Neural crest cell (in vitro differentiated cells): ENCODE measurements around the gene UPK1A. TPM values are rescaled to one million over a fixed set of nuclear protein-coding genes. Genes with fewer than 3 reads are reported as not detected.

ENCODE experiments used
- DNase-seq: peaks from one replicate; pipeline ENCODE4 v3.0.0; 2021; ENCODE audit warnings: low read depth, mixed read lengths, low spot score
- H3K27ac Mint-ChIP-seq: one replicate; pipeline ENCODE4 v1.8.0; 2021; ENCODE audit warnings: mild to moderate bottlenecking, mixed read lengths; ENCODE audit not compliant: unreplicated experiment
- H3K27me3 Mint-ChIP-seq: 2 replicates; pipeline ENCODE4 v1.8.0; 2021; ENCODE audit warnings: low read depth, mild to moderate bottlenecking, mixed read lengths
- H3K36me3 Mint-ChIP-seq: 2 replicates; pipeline ENCODE4 v1.8.0; 2021; ENCODE audit warnings: low read depth, mild to moderate bottlenecking, mixed read lengths
- H3K4me1 Mint-ChIP-seq: 2 replicates; pipeline ENCODE4 v1.8.0; 2021; ENCODE audit warnings: mixed read lengths
- H3K4me3 Mint-ChIP-seq: one replicate; pipeline ENCODE4 v1.8.0; 2021; ENCODE audit warnings: mild to moderate bottlenecking, mixed read lengths
- H3K9me3 Mint-ChIP-seq: 2 replicates; pipeline ENCODE4 v1.8.0; 2021; ENCODE audit warnings: mixed read lengths
- total RNA-seq: library from RNA; stranded (reverse); gene quantifications from 2 replicates; pipeline ENCODE4 v1.2.1, GENCODE V29; 2021
- TF ChIP-seq, protein P1 (sequence below): fragments of 200-600 bp; sonication (generic); conservative IDR thresholded peaks from 2 replicates; pipeline ENCODE4 v1.5.0; 2021; ENCODE audit warnings: antibody characterized with exemption, mild to moderate bottlenecking

The UPK1A gene
- total RNA-seq, 1 donor from 2014 or later = not detected

DNA sequence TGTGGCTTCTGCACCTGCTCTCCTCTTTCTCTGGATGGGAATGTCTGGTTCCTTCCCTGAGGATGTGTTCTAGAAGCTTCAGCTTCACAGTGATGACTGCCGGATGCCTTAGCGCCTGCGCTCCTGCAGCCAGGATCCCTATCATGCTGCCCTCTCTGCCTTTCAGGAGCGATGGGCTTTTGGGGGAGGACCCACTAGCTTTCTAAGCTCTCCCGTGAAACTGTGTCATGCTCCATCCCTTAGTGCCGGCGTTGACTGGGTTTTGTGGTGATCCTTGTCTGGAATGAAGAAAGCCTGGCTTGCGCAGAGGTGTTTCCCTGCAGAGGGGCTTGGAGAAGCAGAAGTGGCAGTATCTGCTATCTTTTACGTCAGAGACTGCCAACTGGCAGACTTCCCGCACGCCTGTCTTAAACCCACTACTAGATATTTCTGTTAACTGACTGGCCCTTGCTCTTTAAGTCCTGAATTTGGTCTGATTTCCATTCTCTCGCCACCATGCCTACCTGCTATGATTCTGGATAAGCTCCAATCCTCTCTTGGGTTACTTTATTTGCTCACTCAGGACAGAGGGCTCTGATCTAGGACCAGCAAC is 47.7 kb downstream of the UPK1A start:
- Mint-ChIP-seq H3K9me3 (no peaks in the 10 kb centered on the region), H3K27ac (no peak overlapping the region), H3K36me3 (no peaks in the 10 kb centered on the region), H3K4me3 (peak overlapping the region; percentile 75), H3K4me1 (peaks cover 24% of the 10 kb centered on the region), H3K27me3 (no peaks in the 10 kb centered on the region)
- DNase-seq = no peak
- TF ChIP-seq, protein P1, sequence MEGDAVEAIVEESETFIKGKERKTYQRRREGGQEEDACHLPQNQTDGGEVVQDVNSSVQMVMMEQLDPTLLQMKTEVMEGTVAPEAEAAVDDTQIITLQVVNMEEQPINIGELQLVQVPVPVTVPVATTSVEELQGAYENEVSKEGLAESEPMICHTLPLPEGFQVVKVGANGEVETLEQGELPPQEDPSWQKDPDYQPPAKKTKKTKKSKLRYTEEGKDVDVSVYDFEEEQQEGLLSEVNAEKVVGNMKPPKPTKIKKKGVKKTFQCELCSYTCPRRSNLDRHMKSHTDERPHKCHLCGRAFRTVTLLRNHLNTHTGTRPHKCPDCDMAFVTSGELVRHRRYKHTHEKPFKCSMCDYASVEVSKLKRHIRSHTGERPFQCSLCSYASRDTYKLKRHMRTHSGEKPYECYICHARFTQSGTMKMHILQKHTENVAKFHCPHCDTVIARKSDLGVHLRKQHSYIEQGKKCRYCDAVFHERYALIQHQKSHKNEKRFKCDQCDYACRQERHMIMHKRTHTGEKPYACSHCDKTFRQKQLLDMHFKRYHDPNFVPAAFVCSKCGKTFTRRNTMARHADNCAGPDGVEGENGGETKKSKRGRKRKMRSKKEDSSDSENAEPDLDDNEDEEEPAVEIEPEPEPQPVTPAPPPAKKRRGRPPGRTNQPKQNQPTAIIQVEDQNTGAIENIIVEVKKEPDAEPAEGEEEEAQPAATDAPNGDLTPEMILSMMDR = no peak

DNA sequence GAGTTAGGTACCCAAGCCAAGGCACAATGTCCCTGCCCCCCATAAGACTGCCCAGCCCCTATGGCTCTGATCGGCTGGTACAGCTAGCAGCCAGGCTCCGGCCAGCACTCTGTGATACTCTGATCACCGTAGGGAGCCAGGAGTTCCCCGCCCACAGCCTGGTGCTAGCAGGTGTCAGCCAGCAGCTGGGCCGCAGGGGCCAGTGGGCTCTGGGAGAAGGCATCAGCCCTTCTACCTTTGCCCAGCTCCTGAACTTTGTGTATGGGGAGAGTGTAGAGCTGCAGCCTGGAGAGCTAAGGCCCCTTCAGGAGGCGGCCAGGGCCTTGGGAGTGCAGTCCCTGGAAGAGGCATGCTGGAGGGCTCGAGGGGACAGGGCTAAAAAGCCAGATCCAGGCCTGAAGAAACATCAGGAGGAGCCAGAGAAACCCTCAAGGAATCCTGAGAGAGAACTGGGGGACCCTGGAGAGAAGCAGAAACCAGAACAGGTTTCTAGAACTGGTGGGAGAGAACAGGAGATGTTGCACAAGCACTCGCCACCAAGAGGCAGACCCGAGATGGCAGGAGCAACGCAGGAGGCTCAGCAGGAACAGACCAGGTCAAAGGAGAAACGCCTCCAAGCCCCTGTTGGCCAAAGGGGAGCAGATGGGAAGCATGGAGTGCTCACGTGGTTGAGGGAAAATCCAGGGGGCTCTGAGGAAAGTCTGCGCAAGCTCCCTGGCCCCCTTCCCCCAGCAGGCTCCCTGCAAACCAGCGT is 48.5 kb downstream of the UPK1A start:
- TF ChIP-seq, protein P1 = no peak
- Mint-ChIP-seq H3K27ac (no peak overlapping the region), H3K4me3 (peak overlapping the region; percentile 75), H3K27me3 (no peaks in the 10 kb centered on the region), H3K4me1 (peaks cover 30% of the 10 kb centered on the region), H3K9me3 (no peaks in the 10 kb centered on the region), H3K36me3 (no peaks in the 10 kb centered on the region)
- DNase-seq = no peak

DNA sequence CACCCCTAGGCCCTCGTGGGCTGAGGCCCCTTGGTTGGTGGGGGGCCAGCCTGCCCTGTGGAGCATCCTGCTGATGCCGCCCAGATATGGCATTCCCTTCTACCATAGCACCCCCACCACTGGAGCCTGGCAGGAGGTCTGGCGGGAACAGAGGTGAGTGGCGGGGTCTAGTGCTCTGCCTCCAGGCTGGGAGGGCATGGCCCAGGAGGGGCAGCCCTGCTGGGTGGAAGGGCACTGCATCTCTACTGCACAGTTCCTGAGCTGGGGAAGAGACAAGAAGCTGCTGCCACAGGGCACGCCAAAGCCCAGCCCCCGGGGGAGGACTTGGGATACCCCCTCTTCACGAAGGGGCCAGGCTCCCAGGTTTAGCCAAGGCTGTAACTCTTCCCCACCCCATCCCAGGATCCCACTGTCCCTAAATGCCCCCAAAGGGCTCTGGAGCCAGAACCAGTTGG is 49.1 kb downstream of the UPK1A start:
- H3K27ac Mint-ChIP-seq = no peak overlapping the region
- no peak for DNase-seq
- TF ChIP-seq, protein P1 = no peak
- peaks cover 2% of the 10 kb centered on the region for H3K36me3 Mint-ChIP-seq
- no peak overlapping the region for H3K4me3 Mint-ChIP-seq
- no peaks in the 10 kb centered on the region for H3K9me3 Mint-ChIP-seq
- no peaks in the 10 kb centered on the region for H3K27me3 Mint-ChIP-seq
- peaks cover 34% of the 10 kb centered on the region for H3K4me1 Mint-ChIP-seq

DNA sequence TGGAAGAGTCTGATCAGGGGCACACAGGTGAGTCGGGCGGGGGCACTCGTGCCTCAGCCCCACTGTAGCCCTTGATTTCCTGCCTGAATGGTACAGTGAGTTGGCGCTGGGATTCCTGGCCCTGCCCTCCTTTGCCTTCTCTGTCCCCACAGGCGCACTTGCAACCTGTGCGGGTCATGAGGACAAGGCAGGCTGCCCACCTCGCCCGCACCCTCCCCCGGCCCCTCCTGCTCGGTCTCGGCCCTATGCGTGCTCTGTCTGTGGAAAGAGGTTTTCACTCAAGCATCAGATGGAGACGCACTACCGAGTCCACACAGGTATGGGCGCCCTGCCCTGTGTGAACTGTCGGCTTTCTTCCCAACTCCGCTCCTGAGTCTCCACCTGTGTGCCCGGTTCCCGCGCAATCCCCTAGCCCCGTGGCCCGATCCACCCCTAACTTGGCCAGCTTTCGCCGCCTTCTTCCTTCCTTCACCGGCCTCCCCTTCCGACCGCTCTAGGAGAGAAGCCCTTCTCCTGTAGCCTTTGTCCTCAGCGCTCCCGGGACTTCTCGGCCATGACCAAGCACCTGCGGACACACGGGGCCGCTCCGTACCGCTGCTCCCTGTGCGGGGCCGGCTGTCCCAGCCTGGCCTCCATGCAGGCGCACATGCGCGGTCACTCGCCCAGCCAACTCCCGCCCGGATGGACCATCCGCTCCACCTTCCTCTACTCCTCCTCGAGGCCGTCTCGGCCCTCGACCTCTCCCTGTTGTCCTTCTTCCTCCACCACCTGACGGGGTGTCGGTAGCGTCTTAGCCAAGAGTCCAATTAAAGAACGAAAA is 49.9 kb downstream of the UPK1A start:
- no peaks in the 10 kb centered on the region for H3K9me3 Mint-ChIP-seq
- no peak for DNase-seq
- TF ChIP-seq, protein P1 = no peak
- peak overlapping the region; percentile 95 for H3K4me3 Mint-ChIP-seq
- H3K36me3 Mint-ChIP-seq = peaks cover 2% of the 10 kb centered on the region
- peak overlapping the region; percentile 97 for H3K27ac Mint-ChIP-seq
- no peaks in the 10 kb centered on the region for H3K27me3 Mint-ChIP-seq
- H3K4me1 Mint-ChIP-seq = peaks cover 34% of the 10 kb centered on the region

DNA sequence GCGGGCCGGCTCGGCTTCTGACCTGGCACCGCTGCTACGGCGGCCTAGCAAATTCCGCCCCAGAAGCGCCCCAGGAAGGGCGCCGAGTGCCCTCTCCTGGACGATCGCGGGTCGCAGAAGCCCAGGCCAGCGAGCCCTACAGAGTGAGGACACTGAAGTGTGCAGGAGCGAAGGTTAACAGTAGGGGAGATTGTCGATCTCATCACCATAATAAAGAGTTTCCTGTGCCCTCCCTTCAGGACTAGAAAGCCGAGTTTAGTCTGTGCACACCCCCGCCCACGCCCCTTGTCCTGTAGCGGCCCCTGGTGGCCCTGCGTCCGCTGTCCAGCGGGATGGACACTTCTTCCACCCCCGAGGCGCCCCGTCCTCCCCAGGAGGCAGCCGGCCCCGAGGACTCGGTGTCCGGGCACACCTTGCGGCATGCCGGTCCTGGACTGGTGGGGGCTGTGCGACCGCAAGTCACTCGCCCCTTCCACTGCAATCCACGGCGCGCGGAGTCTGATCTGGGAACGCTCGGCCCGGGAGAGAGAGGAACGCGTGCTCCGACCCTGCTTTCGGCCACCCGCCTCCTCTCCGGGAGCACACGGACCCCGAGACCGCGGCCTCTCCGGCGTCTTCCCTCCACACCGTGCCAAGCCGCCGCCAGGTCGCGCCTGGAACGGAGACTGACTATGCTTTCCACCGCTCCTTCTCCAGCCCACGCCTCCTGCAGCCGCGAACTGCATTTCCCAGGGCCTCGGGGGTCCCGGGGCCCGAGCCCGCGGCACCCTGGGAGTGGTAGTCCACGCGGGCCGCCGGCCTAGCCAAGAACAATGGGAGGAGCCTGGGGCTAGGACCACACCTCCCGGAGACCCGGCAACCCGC is 50.7 kb downstream of the UPK1A start:
- Mint-ChIP-seq H3K27ac (peak overlapping the region; percentile 97), H3K36me3 (peaks cover 2% of the 10 kb centered on the region), H3K4me1 (peaks cover 34% of the 10 kb centered on the region), H3K9me3 (no peaks in the 10 kb centered on the region), H3K27me3 (no peaks in the 10 kb centered on the region), H3K4me3 (peak overlapping the region; percentile 95)
- TF ChIP-seq, protein P1 = peak; percentile 93
- DNase-seq = peak; percentile 92
